ENCODE measurements around the gene GAL3ST3. TPM values are rescaled to one million over a fixed set of nuclear protein-coding genes. Genes with fewer than 3 reads are reported as not detected.

The GAL3ST3 gene
- total RNA-seq, 2 experiments from 2014 or later = 0.51 to 1.0 TPM

DNA sequence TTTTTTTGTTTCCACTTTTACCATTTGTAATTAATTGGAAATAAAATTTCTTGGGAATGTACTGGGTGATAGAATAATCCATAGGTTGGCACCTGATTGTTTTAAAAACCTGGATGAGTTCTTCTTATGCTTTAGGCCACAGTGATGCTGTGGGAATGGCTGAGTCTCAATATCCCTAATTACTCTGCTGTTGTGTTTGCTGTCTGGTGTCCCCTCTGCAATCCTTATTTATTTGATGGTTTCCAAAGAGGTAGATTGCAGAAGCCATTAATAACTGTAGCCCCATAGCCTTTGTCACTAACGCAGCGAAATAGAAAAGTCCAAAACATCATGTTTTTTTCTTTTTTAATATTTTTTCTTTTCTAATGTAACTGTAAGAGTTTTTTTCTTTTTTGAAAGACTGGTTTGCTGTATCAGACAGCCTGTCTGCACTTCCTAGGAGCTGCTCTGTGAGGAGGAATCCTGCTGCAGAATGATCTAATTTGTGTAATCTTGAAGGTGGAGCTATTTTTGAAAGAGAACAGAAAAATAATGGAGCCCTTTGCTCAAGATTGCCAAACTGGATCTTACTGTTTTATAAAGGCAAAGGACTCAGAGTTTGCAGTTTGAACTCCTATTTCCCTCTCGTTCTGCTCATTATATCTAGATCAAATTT lies 36.0 kb upstream of the GAL3ST3 start:
- peaks cover 82% of the 10 kb centered on the region for H3K4me1 Mint-ChIP-seq (ENCODE audit: low read depth)
- POLR2A ChIA-PET = interaction anchor here (0.6 to 1.4 kb wide), 4 partner anchors 11 to 196 kb away, joined by 3 to 4 read pairs (median 4); no protein-coding TSS in a partner anchor

GRCh38 chr11:66083767-66084166 lies 34.8 kb upstream of the GAL3ST3 start:
- H3K27ac Mint-ChIP-seq = peak overlapping the region; percentile 92
- ChIA-PET CTCF (interaction anchor here (8.2 kb wide), 1 partner anchor 14 kb away, joined by 59 read pairs; the partner anchor contains the start of gene PACS1), POLR2A (interaction anchor here (1.2 to 1.4 kb wide), 2 partner anchors 13 to 28 kb away, joined by 3 to 5 read pairs; no protein-coding TSS in a partner anchor)
- peaks cover 87% of the 10 kb centered on the region for H3K4me1 Mint-ChIP-seq (ENCODE audit: low read depth)
- TF ChIP-seq CTCF (IDR thresholded peaks at IDR 0.05) = no peak
- no peaks in the 10 kb centered on the region for H3K27me3 Mint-ChIP-seq
- intact Hi-C loops (cut with micrococcal nuclease) = no loop called here
- H3K36me3 Mint-ChIP-seq (ENCODE audit: low read depth) = peaks cover 3% of the 10 kb centered on the region
- DNase-seq = no peak
- no peaks in the 10 kb centered on the region for H3K9me3 Mint-ChIP-seq
- ATAC-seq = no peak
- H3K4me3 Mint-ChIP-seq = no peak overlapping the region

More for the DNA sequence above, 36.0 kb upstream of the GAL3ST3 start:
- DNase-seq = no peak
- H3K9me3 Mint-ChIP-seq = no peaks in the 10 kb centered on the region
- CTCF ChIA-PET = interaction anchor here (0.7 to 8.2 kb wide), 5 partner anchors 15 to 282 kb away, joined by 3 to 59 read pairs (median 5); partner anchors contain the start of gene PACS1
- H3K27me3 Mint-ChIP-seq = no peaks in the 10 kb centered on the region
- TF ChIP-seq CTCF (IDR thresholded peaks at IDR 0.05) = no peak
- intact Hi-C loops (cut with micrococcal nuclease) = no loop called here
- H3K36me3 Mint-ChIP-seq (ENCODE audit: low read depth) = peaks cover 9% of the 10 kb centered on the region
- H3K27ac Mint-ChIP-seq = peak overlapping the region; percentile 92
- no peak for ATAC-seq
- H3K4me3 Mint-ChIP-seq = no peak overlapping the region

GRCh38 chr11:66082946-66083698 lies 34.2 kb upstream of the GAL3ST3 start:
- Mint-ChIP-seq H3K4me3 (no peak overlapping the region), H3K36me3 (ENCODE audit: low read depth) (peaks cover 10% of the 10 kb centered on the region), H3K9me3 (no peaks in the 10 kb centered on the region), H3K27ac (peak overlapping the region; percentile 92), H3K4me1 (ENCODE audit: low read depth) (peaks cover 88% of the 10 kb centered on the region), H3K27me3 (no peaks in the 10 kb centered on the region)
- DNase-seq (no peak), ATAC-seq (no peak)
- TF ChIP-seq CTCF (IDR thresholded peaks at IDR 0.05) = no peak
- POLR2A ChIA-PET = interaction anchor here (1.1 to 1.4 kb wide), 4 partner anchors 12 to 51 kb away, joined by 3 to 5 read pairs (median 3); no protein-coding TSS in a partner anchor
- intact Hi-C loops (cut with micrococcal nuclease) = no loop called here
- CTCF ChIA-PET = interaction anchor here (2.3 to 8.2 kb wide), 2 partner anchors 13 to 50 kb away, joined by 11 to 59 read pairs; partner anchors contain the start of gene PACS1

- no peaks in the 10 kb centered on the region for H3K27me3 Mint-ChIP-seq
- TF ChIP-seq CTCF (IDR thresholded peaks at IDR 0.05) = no peak
- CTCF ChIA-PET = interaction anchor here (0.8 to 8.2 kb wide), 12 partner anchors 9 to 141 kb away, joined by 3 to 59 read pairs (median 4); partner anchors contain the start of gene PACS1
- peak overlapping the region; percentile 75 for H3K4me3 Mint-ChIP-seq
- DNase-seq = peak; percentile 89
- ATAC-seq = peak; percentile 83
- H3K36me3 Mint-ChIP-seq (ENCODE audit: low read depth) = peaks cover 20% of the 10 kb centered on the region
- H3K4me1 Mint-ChIP-seq (ENCODE audit: low read depth) = peaks cover 89% of the 10 kb centered on the region
- POLR2A ChIA-PET = interaction anchor here (0.6 to 3.0 kb wide), 9 partner anchors 11 to 1159 kb away, joined by 3 to 25 read pairs (median 3); partner anchors contain the start of genes PACS1 and SF3B2
- H3K27ac Mint-ChIP-seq = peak overlapping the region; percentile 99
- intact Hi-C loops (cut with micrococcal nuclease) = no loop called here
- H3K9me3 Mint-ChIP-seq = no peaks in the 10 kb centered on the region
Measured at GRCh38 chr11:66081505-66081904, 32.5 kb upstream of the GAL3ST3 start.

All from activated CD8-positive, alpha-beta T cell treated with anti-CD3 and anti-CD28 coated beads for 36 hours (primary cell).